Gastroesophageal sphincter (tissue), 3 donors: ENCODE measurements around the gene PLCB1.

Source experiments
- CTCF ChIP-seq, 4 experiments: fragments of 200-600 bp in 2 of 4; fragments of 450-650 bp in 2 of 4; sonication (generic) in 1 of 4; IDR thresholded peaks; one replicate each; pipeline ENCODE4 v1.5.1; 2017 to 2019; ENCODE audit warnings: antibody characterized with exemption in 4 of 4, mild to moderate bottlenecking in 2 of 4, moderate library complexity in 2 of 4
- POLR2A ChIP-seq, 2 donors: fragments of 450-650 bp; IDR thresholded peaks; one replicate each; pipeline ENCODE4 v1.6.1; 2017; ENCODE audit warnings: antibody characterized with exemption in 2 of 2, mild to moderate bottlenecking in 2 of 2, moderate library complexity in 1 of 2

- no peak for TF ChIP-seq CTCF (IDR thresholded peaks at IDR 0.05)
- TF ChIP-seq POLR2A (IDR thresholded peaks at IDR 0.05): no peak
Observed at GRCh38 chr20:8635837-8636236, 503.8 kb downstream of the PLCB1 start.
